Testis (tissue), 3 donors: ENCODE data around the gene MYO1F. TPM values are rescaled to one million over a fixed set of nuclear protein-coding genes. Genes with fewer than 3 reads are reported as not detected.

Experiments used
- DNase-seq: peaks from one replicate; pipeline ENCODE4 v3.0.0-alpha.2; 2019
- H3K27ac ChIP-seq, 2 donors: fragments of 200-600 bp; sonication (generic); one replicate each; pipeline ENCODE4 v1.5.1; 2019
- H3K27me3 ChIP-seq: fragments of 200-600 bp; sonication (generic); one replicate; pipeline ENCODE4 v1.5.1; 2019
- H3K36me3 ChIP-seq: fragments of 200-600 bp; sonication (generic); one replicate; pipeline ENCODE4 v1.5.1; 2017; ENCODE audit warnings: low read depth; ENCODE audit errors: missing control alignments
- H3K4me1 ChIP-seq: fragments of 200-600 bp; sonication (generic); one replicate; pipeline ENCODE4 v1.5.1; 2019
- H3K4me3 ChIP-seq, 2 donors: fragments of 200-600 bp; sonication (generic); one replicate each; pipeline ENCODE4 v1.5.1; 2017 to 2019
- H3K9me3 ChIP-seq: fragments of 200-600 bp; sonication (generic); one replicate; pipeline ENCODE4 v1.5.1; 2017
- CTCF ChIP-seq, 3 experiments: fragments of 450-650 bp in 2 of 3; fragments of 200-600 bp in 1 of 3; sonication (generic) in 1 of 3; IDR thresholded peaks; one replicate each; pipeline ENCODE4 v1.5.1; 2016 to 2019; ENCODE audit warnings: antibody characterized with exemption in 3 of 3, mild to moderate bottlenecking in 2 of 3, moderate library complexity in 1 of 3
- POLR2A ChIP-seq: fragments of 450-650 bp; IDR thresholded peaks from one replicate; pipeline ENCODE4 v1.6.1; 2017; ENCODE audit warnings: antibody characterized with exemption, mild to moderate bottlenecking, moderate library complexity
- WGBS, 2 donors: methylation state at CpG; one replicate each; pipeline ENCODE4 v1.1.5; 2018; 5-methylcytosine and 5-hydroxymethylcytosine counted together
- intact Hi-C: fragments of 100-400 bp; cut with DNase I; formaldehyde crosslinking; loops from one replicate; pipeline ENCODE4 v1.15.1; 2023; ENCODE audit warnings: low total_unique reads
- polyA plus RNA-seq: library from polyadenylated mRNA; stranded (reverse); fragments of 350-450 nt; fragmentation: Illumina TruSeq; extraction: RNeasy Lipid Tissue Mini Kit (QIAGEN cat#74804); gene quantifications from one replicate; pipeline ENCODE4 v1.2.3, GENCODE V29; 2014; ENCODE audit warnings: low read depth, low replicate concordance; ENCODE audit not compliant: insufficient read depth
- total RNA-seq, 2 donors: library from RNA; depleted of rRNA; stranded (reverse); fragments of >200 nt; gene quantifications; one replicate each; pipeline ENCODE4 v1.2.3, GENCODE V29; 2016

Gene MYO1F
- total and polyA plus RNA-seq, 3 donors from 2014 or later, result 4.7 to 6.7 (median 5.9) TPM

DNA sequence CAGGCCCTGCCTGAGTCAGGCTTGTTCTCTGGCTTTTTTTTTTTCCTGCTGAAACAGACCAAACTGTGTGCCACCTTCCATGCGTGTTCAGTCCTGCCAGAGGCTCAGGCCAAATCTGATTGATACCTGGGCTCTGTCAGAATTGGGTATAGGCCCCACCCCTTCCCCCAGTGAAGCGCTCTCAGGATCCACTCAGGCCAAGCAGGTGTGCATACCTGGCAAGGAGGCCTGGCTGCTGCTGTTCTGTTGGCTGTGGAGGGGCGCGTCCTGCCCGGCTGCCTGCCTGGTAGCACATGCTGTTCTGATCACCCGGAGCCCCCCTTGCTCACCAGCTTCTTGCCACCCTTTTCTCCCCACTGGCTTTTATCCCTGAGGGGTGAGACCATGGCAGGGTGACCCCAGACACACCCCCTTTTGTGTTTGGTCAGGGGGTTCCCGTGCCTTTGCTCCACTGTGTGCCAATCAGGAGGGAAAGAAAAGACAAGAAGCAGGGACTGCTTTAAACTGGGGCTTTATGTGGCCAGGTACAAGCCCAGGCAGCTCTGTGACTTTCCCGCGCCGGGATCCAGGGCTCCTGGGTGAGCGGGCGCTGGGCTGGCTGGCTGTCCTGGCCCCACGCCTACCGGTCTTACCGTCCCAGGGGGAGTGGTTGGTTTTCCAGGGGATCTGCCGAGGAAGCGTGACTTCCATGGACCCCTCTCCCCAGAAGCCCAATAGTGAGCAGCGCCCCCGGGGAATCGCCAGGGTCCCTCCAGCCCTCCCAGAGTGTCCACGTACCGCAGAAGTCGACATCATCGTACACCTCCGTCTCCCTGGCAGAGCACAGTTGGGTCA lies 87.5 kb downstream of the MYO1F start:
- Histone ChIP-seq H3K9me3 (no peaks in the 10 kb centered on the region), H3K36me3 (no peaks in the 10 kb centered on the region), H3K27me3 (no peaks in the 10 kb centered on the region), H3K4me1 (no peaks in the 10 kb centered on the region), H3K4me3 (no peak overlapping the region), H3K27ac (no peak overlapping the region)
- TF ChIP-seq CTCF (IDR thresholded peaks at IDR 0.05), result no peak
- no peak for TF ChIP-seq POLR2A
- WGBS, 2 donors, result 80 to 88% methylated on average over 5 to 23 of the region's 25 CpGs
- intact Hi-C loops, result no loop called here
- DNase-seq, result no peak

- Histone ChIP-seq H3K9me3 (no peaks in the 10 kb centered on the region), H3K36me3 (no peaks in the 10 kb centered on the region), H3K27ac (no peak overlapping the region), H3K27me3 (no peaks in the 10 kb centered on the region), H3K4me1 (no peaks in the 10 kb centered on the region), H3K4me3 (no peak overlapping the region)
- WGBS, 2 donors, result 79% methylated on average over 15 of the region's 15 CpGs
- TF ChIP-seq CTCF (IDR thresholded peaks at IDR 0.05), result no peak
- TF ChIP-seq POLR2A, result no peak
- intact Hi-C loops, result no loop called here
- no peak for DNase-seq
Observed at GRCh38 chr19:8488365-8488764, 88.9 kb downstream of the MYO1F start.

DNA sequence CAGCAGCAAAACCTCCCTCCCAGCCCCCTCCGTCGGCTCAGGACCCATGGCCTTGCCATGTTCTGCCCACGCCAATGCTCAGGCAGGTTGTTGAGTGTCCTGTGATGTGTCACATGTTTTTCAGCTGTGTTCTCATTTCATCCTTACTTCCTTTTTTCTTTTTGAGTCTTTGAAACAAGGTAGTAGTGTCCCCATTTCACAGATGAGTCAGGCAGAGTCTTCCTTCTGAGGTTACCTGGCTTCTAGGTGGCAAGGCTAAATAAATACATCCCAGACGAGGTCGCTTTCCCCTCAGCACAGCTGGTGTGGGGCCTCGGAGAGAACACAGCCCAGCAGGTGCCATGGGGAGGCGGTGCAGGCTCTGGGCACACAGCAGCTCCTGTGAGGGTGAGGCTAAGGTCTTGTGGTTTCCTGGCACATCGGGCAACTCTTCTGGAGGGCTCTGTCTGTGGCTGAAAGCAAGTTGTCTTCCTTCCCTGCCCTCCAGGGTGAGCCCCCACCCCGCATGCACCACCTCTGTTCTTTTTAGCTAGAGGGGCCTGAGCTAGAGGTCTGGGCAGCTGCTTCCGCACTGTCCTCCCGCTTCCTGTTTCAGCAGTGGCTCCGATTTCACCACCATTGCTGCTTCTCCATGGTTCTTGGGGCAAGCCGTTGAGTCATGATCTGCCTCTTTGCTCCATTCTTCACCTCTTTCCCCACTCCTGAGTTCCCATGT lies 89.9 kb downstream of the MYO1F start:
- H3K9me3 ChIP-seq, result no peaks in the 10 kb centered on the region
- intact Hi-C loops, result no loop called here
- no peaks in the 10 kb centered on the region for H3K36me3 ChIP-seq
- TF ChIP-seq CTCF (IDR thresholded peaks at IDR 0.05) (no peak), POLR2A (no peak)
- no peaks in the 10 kb centered on the region for H3K4me1 ChIP-seq
- H3K27ac ChIP-seq, result no peak overlapping the region
- WGBS, 2 donors, result 75 to 86% methylated on average over 12 to 13 of the region's 13 CpGs
- H3K27me3 ChIP-seq, result no peaks in the 10 kb centered on the region
- H3K4me3 ChIP-seq, result no peak overlapping the region
- peak; percentile 34 for DNase-seq

DNA sequence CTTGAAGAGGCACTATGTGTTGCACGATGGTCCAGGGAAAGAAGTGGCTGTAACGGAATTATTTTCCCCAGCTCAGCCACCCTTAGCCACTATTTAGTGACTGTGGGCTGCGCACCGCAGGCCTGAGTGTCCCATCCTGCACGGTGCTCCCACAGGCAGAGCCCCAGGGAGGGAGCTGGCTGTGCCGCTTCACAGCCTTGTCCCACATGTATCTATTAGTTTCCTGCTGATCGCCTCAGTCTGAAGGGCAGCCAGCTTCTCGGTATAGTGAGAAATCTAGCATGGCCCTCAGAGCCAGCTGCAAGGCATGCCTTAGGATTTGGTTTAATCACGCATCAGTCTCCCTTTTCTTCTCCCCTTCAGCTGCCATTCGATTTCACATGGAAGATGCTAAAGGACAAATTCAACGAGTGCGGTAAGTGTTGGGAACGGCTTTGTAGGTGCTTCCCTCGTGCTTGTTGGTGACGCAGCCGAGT lies 90.5 kb downstream of the MYO1F start:
- intact Hi-C loops, result no loop called here
- no peaks in the 10 kb centered on the region for H3K27me3 ChIP-seq
- no peaks in the 10 kb centered on the region for H3K36me3 ChIP-seq
- WGBS, 2 donors, result 90 to 91% methylated on average over 15 to 16 of the region's 16 CpGs
- H3K4me1 ChIP-seq, result no peaks in the 10 kb centered on the region
- no peak overlapping the region for H3K4me3 ChIP-seq
- no peak overlapping the region for H3K27ac ChIP-seq
- no peaks in the 10 kb centered on the region for H3K9me3 ChIP-seq
- no peak for DNase-seq
- no peak for TF ChIP-seq POLR2A
- TF ChIP-seq CTCF (IDR thresholded peaks at IDR 0.05), result no peak
